ENCODE measurements around the gene RFX3. TPM values are rescaled to one million over a fixed set of nuclear protein-coding genes. Genes with fewer than 3 reads are reported as not detected.

RFX3 gene
- total RNA-seq, 1 donor from 2014 or later = 4.9 TPM

- DNase-seq (ENCODE audit: low read depth in 2 of 2) = peak in 1 of 2 donors; percentile 37
Observed at GRCh38 chr9:3285365-3286161, 240.2 kb downstream of the RFX3 start.

GRCh38 chr9:3282365-3282764 is 243.4 kb downstream of the RFX3 start:
- no peak for DNase-seq (ENCODE audit: low read depth in 2 of 2)

GRCh38 chr9:3281399-3281798 is 244.4 kb downstream of the RFX3 start:
- no peak for DNase-seq (ENCODE audit: low read depth in 2 of 2)

- DNase-seq (ENCODE audit: low read depth in 2 of 2) = no peak
Observed at GRCh38 chr9:3277200-3277599, 248.6 kb downstream of the RFX3 start.

- no peak for DNase-seq (ENCODE audit: low read depth in 2 of 2)
Observed at GRCh38 chr9:3271581-3271980, 254.2 kb downstream of the RFX3 start.

GRCh38 chr9:3271157-3271556 is 254.6 kb downstream of the RFX3 start:
- DNase-seq (ENCODE audit: low read depth in 2 of 2) = no peak

- DNase-seq (ENCODE audit: low read depth in 2 of 2) = no peak
Observed at GRCh38 chr9:3268223-3268622, 257.6 kb downstream of the RFX3 start.

- no peak for DNase-seq (ENCODE audit: low read depth in 2 of 2)
Observed at GRCh38 chr9:3263698-3264097, 262.1 kb downstream of the RFX3 start.

- DNase-seq (ENCODE audit: low read depth in 2 of 2) = no peak
Observed at GRCh38 chr9:3262826-3263529, 262.8 kb downstream of the RFX3 start.

- DNase-seq (ENCODE audit: low read depth in 2 of 2) = no peak
Observed at GRCh38 chr9:3261484-3261883, 264.3 kb downstream of the RFX3 start.

- DNase-seq (ENCODE audit: low read depth in 2 of 2) = no peak
Observed at GRCh38 chr9:3256571-3257330, 269.1 kb downstream of the RFX3 start.

- no peak for DNase-seq (ENCODE audit: low read depth in 2 of 2)
Observed at GRCh38 chr9:3251309-3251708, 274.5 kb downstream of the RFX3 start.

GRCh38 chr9:3250741-3251140 is 275.1 kb downstream of the RFX3 start:
- no peak for DNase-seq (ENCODE audit: low read depth in 2 of 2)

GRCh38 chr9:3247211-3247610 is 278.6 kb downstream of the RFX3 start:
- DNase-seq (ENCODE audit: low read depth in 2 of 2) = no peak

- DNase-seq (ENCODE audit: low read depth in 2 of 2) = no peak
Observed at GRCh38 chr9:3246241-3246640, 279.6 kb downstream of the RFX3 start.

- no peak for DNase-seq (ENCODE audit: low read depth in 2 of 2)
Observed at GRCh38 chr9:3244963-3245653, 280.7 kb downstream of the RFX3 start.

- DNase-seq (ENCODE audit: low read depth in 2 of 2) = no peak
Observed at GRCh38 chr9:3243683-3244082, 282.1 kb downstream of the RFX3 start.

- no peak for DNase-seq (ENCODE audit: low read depth in 2 of 2)
Observed at GRCh38 chr9:3241290-3241689, 284.5 kb downstream of the RFX3 start.

GRCh38 chr9:3240656-3241268 is 285.0 kb downstream of the RFX3 start:
- peak; percentile 54 to 76 for DNase-seq (ENCODE audit: low read depth in 2 of 2)

GRCh38 chr9:3239240-3239639 is 286.6 kb downstream of the RFX3 start:
- no peak for DNase-seq (ENCODE audit: low read depth in 2 of 2)

- DNase-seq (ENCODE audit: low read depth in 2 of 2) = no peak
Observed at GRCh38 chr9:3238236-3238635, 287.6 kb downstream of the RFX3 start.

Measured in dermis microvascular lymphatic vessel endothelial cell (primary cell).